ENCODE data around the gene TTLL10.

- no peak for TF ChIP-seq FOXM1 (IDR thresholded peaks at IDR 0.05; ENCODE audit: borderline replicate concordance)
- TF ChIP-seq SP1 (IDR thresholded peaks at IDR 0.05): no peak
Observed at GRCh38 chr1:1124786-1125642, 48.7 kb upstream of the TTLL10 start.

All from HEK293T (cell line).